ENCODE results near the gene NAT9.

The NAT9 gene

GRCh38 chr17:74776044-74776962 is at the start of gene NAT9:
NAT9 (minus strand) TSS chr17:74776345; CDS start chr17:74775698, 647 bp downstream.
- DNase-seq = peak; percentile 96 to 99

GRCh38 chr17:74824961-74825627 is 48.9 kb upstream of the NAT9 start:
- DNase-seq = no peak

GRCh38 chr17:74822939-74823367 is 46.8 kb upstream of the NAT9 start:
- no peak for DNase-seq

GRCh38 chr17:74822335-74822938 is 46.3 kb upstream of the NAT9 start:
- no peak for DNase-seq

- DNase-seq = no peak
Observed at GRCh38 chr17:74821655-74822334, 45.6 kb upstream of the NAT9 start.

- no peak for DNase-seq
Observed at GRCh38 chr17:74819801-74820436, 43.8 kb upstream of the NAT9 start.

- DNase-seq = no peak
Observed at GRCh38 chr17:74818291-74818938, 42.3 kb upstream of the NAT9 start.

GRCh38 chr17:74816905-74817620 is 40.9 kb upstream of the NAT9 start:
- no peak for DNase-seq

- no peak for DNase-seq
Observed at GRCh38 chr17:74815550-74816370, 39.6 kb upstream of the NAT9 start.

- no peak for DNase-seq
Observed at GRCh38 chr17:74815067-74815466, 38.9 kb upstream of the NAT9 start.

- peak in 1 of 2 experiments; percentile 31 for DNase-seq
Observed at GRCh38 chr17:74814453-74814852, 38.3 kb upstream of the NAT9 start.

- no peak for DNase-seq
Observed at GRCh38 chr17:74812109-74813009, 36.2 kb upstream of the NAT9 start.

GRCh38 chr17:74810699-74811485 is 34.7 kb upstream of the NAT9 start:
- DNase-seq = no peak

- DNase-seq = no peak
Observed at GRCh38 chr17:74808714-74809430, 32.7 kb upstream of the NAT9 start.

GRCh38 chr17:74807925-74808324 is 31.8 kb upstream of the NAT9 start:
- DNase-seq = peak; percentile 67 to 80

- DNase-seq = peak in 1 of 2 experiments; percentile 76
Observed at GRCh38 chr17:74807441-74807840, 31.3 kb upstream of the NAT9 start.

GRCh38 chr17:74806334-74806733 is 30.2 kb upstream of the NAT9 start:
- DNase-seq = no peak

GRCh38 chr17:74805591-74805991 is 29.4 kb upstream of the NAT9 start:
- no peak for DNase-seq

Measured in SHP77 (cell line).